Measurements from ENCODE around the gene ZFP69B.
A peak's percentile ranks its signal among the peaks of the same experiment; 100 is the strongest.

ZFP69B gene

DNA sequence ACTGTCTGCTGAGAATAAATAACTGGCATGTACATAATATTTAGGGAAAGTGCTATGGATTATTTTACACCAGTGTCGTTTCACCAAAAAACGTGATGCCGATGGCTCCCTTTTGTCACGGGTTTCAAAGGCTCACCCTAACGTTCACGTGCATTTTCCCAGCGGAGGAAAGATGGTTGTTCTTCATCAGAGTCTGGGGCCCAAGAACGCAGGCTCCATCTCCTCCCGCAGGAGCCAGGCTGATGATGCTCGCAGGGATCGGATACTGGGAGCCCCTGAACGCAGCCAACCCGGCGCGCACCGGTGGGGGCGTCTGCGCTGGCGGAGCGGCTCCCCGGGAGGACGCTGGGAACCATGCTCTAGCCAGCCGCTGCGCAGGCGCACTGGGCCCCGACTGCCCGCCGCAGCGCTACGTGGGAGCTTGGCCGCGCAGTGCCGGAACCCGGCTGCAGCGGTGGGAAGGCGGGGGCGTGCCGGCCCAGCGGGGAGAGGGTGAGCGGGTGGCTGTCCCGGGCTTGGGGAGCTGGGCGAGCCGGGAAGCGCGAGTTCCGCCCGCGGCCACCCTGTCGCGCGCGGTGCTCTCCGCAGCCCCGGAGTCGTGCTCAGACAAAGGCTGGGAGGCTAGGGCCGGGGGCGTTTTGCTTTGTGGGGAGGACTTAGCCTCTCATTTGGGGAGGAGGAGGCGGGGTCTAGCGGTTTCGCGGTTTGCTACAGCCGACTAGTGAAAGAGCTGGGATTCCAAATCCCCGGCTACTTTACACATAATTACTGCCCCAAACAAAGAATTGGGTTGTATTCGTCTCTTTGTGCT, at the start of gene ZFP69B:
TSS of gene ZFP69B (plus strand) at position 793 of the 811 bp plus-strand sequence. CDS start 486 bp downstream, outside the sequence.
- Histone ChIP-seq H3K4me3 (ENCODE audit: low read length) (peak within 1 kb of the TSS; percentile 85), H3K27me3 (ENCODE audit: insufficient read depth, low read length) (no peaks in the 10 kb centered on the region), H2AFZ (ENCODE audit: low read depth, low read length) (peak within 1 kb of the TSS; percentile 84), H3K9me3 (ENCODE audit: low read length) (peaks cover 19% of the 10 kb centered on the region), H3K36me3 (ENCODE audit: insufficient read depth, low read length) (peaks cover 10% of the 10 kb centered on the region), H3K4me1 (ENCODE audit: insufficient read depth, low read length) (peaks cover 6% of the 10 kb centered on the region)

GRCh38 chr1:40401473-40402201, 48.6 kb upstream of the ZFP69B start:
- Histone ChIP-seq H3K4me1 (ENCODE audit: insufficient read depth, low read length) (no peaks in the 10 kb centered on the region), H3K9me3 (ENCODE audit: low read length) (no peaks in the 10 kb centered on the region), H3K4me3 (ENCODE audit: low read length) (no peak overlapping the region), H2AFZ (ENCODE audit: low read depth, low read length) (no peak overlapping the region), H3K36me3 (ENCODE audit: insufficient read depth, low read length) (no peaks in the 10 kb centered on the region), H3K27me3 (ENCODE audit: insufficient read depth, low read length) (no peaks in the 10 kb centered on the region)

DNA sequence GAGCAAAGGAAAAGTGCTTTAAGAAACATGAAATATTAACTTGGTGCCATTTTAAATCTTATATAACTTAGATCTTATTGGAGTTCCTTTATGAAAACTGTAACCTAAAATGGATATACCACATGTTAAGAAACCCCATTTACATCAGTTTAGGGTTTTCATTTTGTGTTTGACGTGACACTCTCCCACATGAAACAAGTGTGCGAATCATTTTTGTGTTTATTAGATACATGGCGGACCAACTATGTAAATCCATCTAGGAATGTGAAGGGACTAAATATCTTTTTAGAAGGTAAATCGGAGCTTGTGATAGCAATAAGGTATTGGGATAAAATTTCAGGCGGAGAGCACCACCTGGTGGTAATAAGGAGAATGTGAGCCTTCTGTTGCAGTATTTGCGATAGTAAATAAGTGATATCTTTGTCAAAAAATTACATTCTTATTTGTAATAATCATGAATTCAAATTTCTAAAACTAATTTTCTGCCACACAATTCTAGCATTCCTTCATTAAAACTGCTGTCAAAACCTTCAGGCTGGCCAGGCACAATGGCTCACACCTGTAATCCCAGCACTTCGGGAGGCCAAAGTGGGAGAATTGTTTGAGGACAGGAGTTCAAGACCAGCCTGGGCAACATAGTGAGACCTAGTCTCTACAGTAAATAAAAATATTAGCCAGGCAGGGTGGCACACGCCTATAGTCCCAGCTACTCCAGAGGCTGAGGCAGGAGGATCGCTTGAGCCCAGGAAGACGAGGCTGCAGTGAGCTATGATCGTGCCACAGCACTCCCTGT, 45.4 kb upstream of the ZFP69B start:
- Histone ChIP-seq H2AFZ (ENCODE audit: low read depth, low read length) (no peak overlapping the region), H3K27me3 (ENCODE audit: insufficient read depth, low read length) (no peaks in the 10 kb centered on the region), H3K4me3 (ENCODE audit: low read length) (no peak overlapping the region), H3K36me3 (ENCODE audit: insufficient read depth, low read length) (peaks cover 5% of the 10 kb centered on the region), H3K4me1 (ENCODE audit: insufficient read depth, low read length) (no peaks in the 10 kb centered on the region), H3K9me3 (ENCODE audit: low read length) (no peaks in the 10 kb centered on the region)

GRCh38 chr1:40405812-40406211, 44.5 kb upstream of the ZFP69B start:
- Histone ChIP-seq H2AFZ (ENCODE audit: low read depth, low read length) (no peak overlapping the region), H3K36me3 (ENCODE audit: insufficient read depth, low read length) (peaks cover 11% of the 10 kb centered on the region), H3K9me3 (ENCODE audit: low read length) (no peaks in the 10 kb centered on the region), H3K27me3 (ENCODE audit: insufficient read depth, low read length) (no peaks in the 10 kb centered on the region), H3K4me1 (ENCODE audit: insufficient read depth, low read length) (no peaks in the 10 kb centered on the region), H3K4me3 (ENCODE audit: low read length) (no peak overlapping the region)

GRCh38 chr1:40407453-40407852, 42.8 kb upstream of the ZFP69B start:
- Histone ChIP-seq H3K36me3 (ENCODE audit: insufficient read depth, low read length) (peaks cover 14% of the 10 kb centered on the region), H3K9me3 (ENCODE audit: low read length) (no peaks in the 10 kb centered on the region), H3K27me3 (ENCODE audit: insufficient read depth, low read length) (no peaks in the 10 kb centered on the region), H2AFZ (ENCODE audit: low read depth, low read length) (no peak overlapping the region), H3K4me1 (ENCODE audit: insufficient read depth, low read length) (no peaks in the 10 kb centered on the region), H3K4me3 (ENCODE audit: low read length) (no peak overlapping the region)

GRCh38 chr1:40409467-40409866, 40.8 kb upstream of the ZFP69B start:
- Histone ChIP-seq H3K9me3 (ENCODE audit: low read length) (peaks cover 3% of the 10 kb centered on the region), H2AFZ (ENCODE audit: low read depth, low read length) (no peak overlapping the region), H3K36me3 (ENCODE audit: insufficient read depth, low read length) (peaks cover 24% of the 10 kb centered on the region), H3K4me3 (ENCODE audit: low read length) (no peak overlapping the region), H3K27me3 (ENCODE audit: insufficient read depth, low read length) (no peaks in the 10 kb centered on the region), H3K4me1 (ENCODE audit: insufficient read depth, low read length) (no peaks in the 10 kb centered on the region)

DNA sequence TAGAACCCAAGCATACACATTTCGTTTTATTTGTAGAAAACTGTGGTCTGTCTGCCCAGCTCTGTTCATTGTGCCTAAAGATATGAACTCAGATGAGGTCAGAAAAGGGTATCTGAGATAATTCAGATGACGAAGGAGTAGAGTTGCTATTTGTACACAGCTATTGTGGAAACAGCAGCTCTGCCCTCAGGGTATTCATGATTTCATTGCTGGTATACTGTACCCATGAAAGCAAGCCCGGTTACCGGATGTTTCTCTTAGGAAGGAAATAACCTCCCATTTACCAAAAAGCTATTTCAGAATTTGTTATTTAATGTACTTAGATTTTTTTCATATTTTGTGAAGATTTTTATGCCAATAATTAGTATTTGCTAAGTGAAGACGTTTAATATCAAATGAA, 39.0 kb upstream of the ZFP69B start:
- Histone ChIP-seq H2AFZ (ENCODE audit: low read depth, low read length) (no peak overlapping the region), H3K36me3 (ENCODE audit: insufficient read depth, low read length) (peaks cover 39% of the 10 kb centered on the region), H3K27me3 (ENCODE audit: insufficient read depth, low read length) (no peaks in the 10 kb centered on the region), H3K4me3 (ENCODE audit: low read length) (no peak overlapping the region), H3K9me3 (ENCODE audit: low read length) (peaks cover 6% of the 10 kb centered on the region), H3K4me1 (ENCODE audit: insufficient read depth, low read length) (no peaks in the 10 kb centered on the region)

GRCh38 chr1:40411843-40412242, 38.4 kb upstream of the ZFP69B start:
- Histone ChIP-seq H3K4me3 (ENCODE audit: low read length) (no peak overlapping the region), H3K36me3 (ENCODE audit: insufficient read depth, low read length) (peaks cover 43% of the 10 kb centered on the region)

DNA sequence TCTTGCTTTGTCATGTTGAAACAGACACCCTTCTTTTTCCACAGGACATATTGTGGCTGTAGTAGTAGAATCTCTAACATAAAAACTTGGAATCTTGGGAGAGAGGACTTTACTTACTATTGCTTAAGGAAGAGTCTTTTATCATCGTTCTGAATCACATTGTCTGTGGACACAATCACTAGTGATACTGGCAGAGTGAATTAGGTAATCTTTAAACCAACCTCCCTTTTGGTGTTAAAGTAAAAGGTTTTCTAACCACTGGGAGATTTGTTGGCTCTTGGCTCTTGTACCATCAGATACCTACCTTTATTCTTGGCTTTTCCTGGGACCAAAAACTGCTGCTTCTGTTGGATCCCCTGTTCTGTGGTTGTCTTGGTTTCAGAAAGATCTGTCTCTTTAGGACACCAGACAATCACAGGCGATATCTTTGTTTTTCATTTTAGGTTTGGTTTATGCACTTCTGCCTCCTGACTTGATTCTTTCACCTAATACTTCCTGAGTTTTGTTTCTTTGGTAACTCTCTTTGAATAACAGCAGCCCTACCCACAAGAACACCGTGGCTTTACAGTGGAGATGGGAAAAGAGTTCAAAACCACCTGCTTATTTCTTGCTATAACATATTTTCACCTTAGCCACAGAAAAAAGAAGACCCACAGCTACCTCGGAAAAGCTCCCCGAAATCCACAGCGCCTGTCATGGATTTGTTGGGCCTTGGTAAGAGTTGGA, 36.6 kb upstream of the ZFP69B start:
- Histone ChIP-seq H3K27me3 (ENCODE audit: insufficient read depth, low read length) (no peaks in the 10 kb centered on the region), H3K9me3 (ENCODE audit: low read length) (peaks cover 6% of the 10 kb centered on the region), H2AFZ (ENCODE audit: low read depth, low read length) (no peak overlapping the region), H3K36me3 (ENCODE audit: insufficient read depth, low read length) (peaks cover 52% of the 10 kb centered on the region), H3K4me3 (ENCODE audit: low read length) (no peak overlapping the region), H3K4me1 (ENCODE audit: insufficient read depth, low read length) (no peaks in the 10 kb centered on the region)

More at GRCh38 chr1:40411843-40412242, 38.4 kb upstream of the ZFP69B start:
- Histone ChIP-seq H3K9me3 (ENCODE audit: low read length) (peaks cover 6% of the 10 kb centered on the region), H3K27me3 (ENCODE audit: insufficient read depth, low read length) (no peaks in the 10 kb centered on the region), H3K4me1 (ENCODE audit: insufficient read depth, low read length) (no peaks in the 10 kb centered on the region), H2AFZ (ENCODE audit: low read depth, low read length) (no peak overlapping the region)

DNA sequence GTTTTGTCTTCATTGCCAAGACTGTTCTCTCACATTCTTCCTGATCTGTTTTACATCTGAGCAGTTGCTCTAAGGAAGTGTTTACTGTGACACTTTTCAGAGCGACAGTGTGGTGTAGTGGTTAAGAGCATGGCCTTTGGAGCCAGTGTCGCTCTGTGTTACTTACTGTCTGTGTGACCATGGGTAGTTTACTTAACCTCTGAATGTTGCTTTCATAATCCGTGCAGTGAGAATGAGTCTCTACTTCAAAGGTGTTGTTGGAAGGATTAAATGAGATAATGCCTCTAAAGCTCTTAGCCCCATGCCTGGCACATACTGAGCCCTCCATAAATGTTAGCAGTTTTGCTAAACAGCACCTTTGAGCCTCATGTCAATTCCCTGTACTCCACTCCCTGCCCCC, 35.9 kb upstream of the ZFP69B start:
- Histone ChIP-seq H3K4me3 (ENCODE audit: low read length) (no peak overlapping the region), H3K9me3 (ENCODE audit: low read length) (peaks cover 6% of the 10 kb centered on the region), H3K4me1 (ENCODE audit: insufficient read depth, low read length) (no peaks in the 10 kb centered on the region), H3K27me3 (ENCODE audit: insufficient read depth, low read length) (no peaks in the 10 kb centered on the region), H3K36me3 (ENCODE audit: insufficient read depth, low read length) (peaks cover 55% of the 10 kb centered on the region), H2AFZ (ENCODE audit: low read depth, low read length) (no peak overlapping the region)

DNA sequence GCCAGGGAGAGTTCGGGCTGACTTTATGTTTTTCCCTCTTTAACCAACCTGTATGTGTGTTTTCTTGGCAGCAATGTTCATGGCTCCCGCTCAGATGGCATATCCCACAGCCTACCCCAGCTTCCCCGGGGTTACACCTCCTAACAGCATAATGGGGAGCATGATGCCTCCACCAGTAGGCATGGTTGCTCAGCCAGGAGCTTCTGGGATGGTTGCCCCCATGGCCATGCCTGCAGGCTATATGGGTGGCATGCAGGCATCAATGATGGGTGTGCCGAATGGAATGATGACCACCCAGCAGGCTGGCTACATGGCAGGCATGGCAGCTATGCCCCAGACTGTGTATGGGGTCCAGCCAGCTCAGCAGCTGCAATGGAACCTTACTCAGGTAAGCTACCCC, 33.6 kb upstream of the ZFP69B start:
- peaks cover 44% of the 10 kb centered on the region for H3K36me3 ChIP-seq (ENCODE audit: insufficient read depth, low read length)
- peaks cover 15% of the 10 kb centered on the region for H3K4me1 ChIP-seq (ENCODE audit: insufficient read depth, low read length)
- H3K27me3 ChIP-seq (ENCODE audit: insufficient read depth, low read length): no peaks in the 10 kb centered on the region
- H2AFZ ChIP-seq (ENCODE audit: low read depth, low read length): no peak overlapping the region
- H3K9me3 ChIP-seq (ENCODE audit: low read length): peaks cover 6% of the 10 kb centered on the region
- no peak overlapping the region for H3K4me3 ChIP-seq (ENCODE audit: low read length)

Measured in neuron (in vitro differentiated cells).